HEK293 (cell line): ENCODE measurements around the gene TGFB1I1.

Experiments
- EGR2 ChIP-seq: fragments of 450-650 bp; formaldehyde crosslinking; IDR thresholded peaks from 2 replicates; pipeline ENCODE4 v1.5.1; 2016; ENCODE audit warnings: low read depth, missing biosample characterization, missing genetic modification characterization
- ELK4 ChIP-seq: IDR thresholded peaks from 2 replicates; pipeline ENCODE4 v1.6.1; 2011; ENCODE audit warnings: mild to moderate bottlenecking, low read depth, low read length, borderline replicate concordance
- GLIS1 ChIP-seq: fragments of 450-650 bp; formaldehyde crosslinking; IDR thresholded peaks from 2 replicates; pipeline ENCODE4 v1.5.1; 2016; ENCODE audit warnings: missing biosample characterization, missing genetic modification characterization
- KLF9 ChIP-seq: fragments of 450-650 bp; formaldehyde crosslinking; IDR thresholded peaks from 2 replicates; pipeline ENCODE4 v1.5.1; 2016; ENCODE audit warnings: missing biosample characterization, missing genetic modification characterization, low read depth
- SP2 ChIP-seq: fragments of 450-650 bp; formaldehyde crosslinking; IDR thresholded peaks from 2 replicates; pipeline ENCODE4 v1.5.1; 2016; ENCODE audit warnings: missing biosample characterization, missing genetic modification characterization
- TSHZ1 ChIP-seq: fragments of 450-650 bp; formaldehyde crosslinking; IDR thresholded peaks from 2 replicates; pipeline ENCODE4 v1.5.1; 2016; ENCODE audit warnings: missing biosample characterization, missing genetic modification characterization, borderline replicate concordance
- ZFP3 ChIP-seq: fragments of 450-650 bp; formaldehyde crosslinking; IDR thresholded peaks from 2 replicates; pipeline ENCODE4 v1.5.1; 2016; ENCODE audit warnings: low read depth, missing biosample characterization, missing genetic modification characterization
- ZIC2 ChIP-seq: fragments of 450-650 bp; formaldehyde crosslinking; IDR thresholded peaks from 2 replicates; pipeline ENCODE4 v1.5.1; 2016; ENCODE audit warnings: missing biosample characterization, missing genetic modification characterization
- ZNF140 ChIP-seq: fragments of 450-650 bp; formaldehyde crosslinking; IDR thresholded peaks from 2 replicates; pipeline ENCODE4 v1.5.1; 2016; ENCODE audit warnings: missing biosample characterization, missing genetic modification characterization
- ZNF202 ChIP-seq: fragments of 450-650 bp; formaldehyde crosslinking; IDR thresholded peaks from 2 replicates; pipeline ENCODE4 v1.5.1; 2016; ENCODE audit warnings: missing biosample characterization, missing genetic modification characterization, borderline replicate concordance
- ZNF24 ChIP-seq: fragments of 450-650 bp; formaldehyde crosslinking; IDR thresholded peaks from 2 replicates; pipeline ENCODE4 v1.5.1; 2016; ENCODE audit warnings: missing biosample characterization, missing genetic modification characterization
- ZNF510 ChIP-seq: fragments of 450-650 bp; formaldehyde crosslinking; IDR thresholded peaks from 2 replicates; pipeline ENCODE4 v1.5.1; 2018; ENCODE audit warnings: mild to moderate bottlenecking, missing genetic modification characterization, missing biosample characterization; ENCODE audit not compliant: insufficient replicate concordance
- ZNF521 ChIP-seq: fragments of 450-650 bp; formaldehyde crosslinking; IDR thresholded peaks from 2 replicates; pipeline ENCODE4 v1.5.1; 2017; ENCODE audit warnings: missing biosample characterization, mild to moderate bottlenecking, missing genetic modification characterization
- ZNF600 ChIP-seq: fragments of 450-650 bp; formaldehyde crosslinking; IDR thresholded peaks from 2 replicates; pipeline ENCODE4 v1.5.1; 2016; ENCODE audit warnings: missing biosample characterization, missing genetic modification characterization
- ZNF621 ChIP-seq: fragments of 450-650 bp; formaldehyde crosslinking; IDR thresholded peaks from 2 replicates; pipeline ENCODE4 v1.5.1; 2017; ENCODE audit warnings: missing biosample characterization, missing genetic modification characterization
- ZNF654 ChIP-seq: fragments of 450-650 bp; formaldehyde crosslinking; IDR thresholded peaks from 2 replicates; pipeline ENCODE4 v1.5.1; 2016; ENCODE audit warnings: low read depth, missing biosample characterization, missing genetic modification characterization
- ZNF664 ChIP-seq: fragments of 450-650 bp; formaldehyde crosslinking; IDR thresholded peaks from 2 replicates; pipeline ENCODE4 v1.5.1; 2016; ENCODE audit warnings: missing biosample characterization, missing genetic modification characterization
- ZNF747 ChIP-seq: fragments of 450-650 bp; formaldehyde crosslinking; IDR thresholded peaks from 2 replicates; pipeline ENCODE4 v1.5.1; 2016; ENCODE audit warnings: missing biosample characterization, missing genetic modification characterization
- TF ChIP-seq, protein P1 (sequence below): fragments of 450-650 bp; formaldehyde crosslinking; IDR thresholded peaks from 2 replicates; pipeline ENCODE4 v1.5.1; 2016; ENCODE audit warnings: missing biosample characterization, missing genetic modification characterization
- TF ChIP-seq, protein P2 (sequence below): fragments of 450-650 bp; formaldehyde crosslinking; conservative IDR thresholded peaks from 2 replicates; pipeline ENCODE4 v1.5.1; 2016; ENCODE audit warnings: low read depth, missing biosample characterization, missing genetic modification characterization
- TF ChIP-seq, protein P3 (sequence below): fragments of 450-650 bp; formaldehyde crosslinking; IDR thresholded peaks from 2 replicates; pipeline ENCODE4 v1.5.1; 2016; ENCODE audit warnings: missing biosample characterization, missing genetic modification characterization
- TF ChIP-seq, protein P4 (sequence below): fragments of 450-650 bp; formaldehyde crosslinking; IDR thresholded peaks from 2 replicates; pipeline ENCODE4 v1.5.1; 2016; ENCODE audit warnings: missing biosample characterization, missing genetic modification characterization

Gene TGFB1I1

GRCh38 chr16:31471875-31472708 lies at the start of gene TGFB1I1 (continued):
- TF ChIP-seq, protein P1, sequence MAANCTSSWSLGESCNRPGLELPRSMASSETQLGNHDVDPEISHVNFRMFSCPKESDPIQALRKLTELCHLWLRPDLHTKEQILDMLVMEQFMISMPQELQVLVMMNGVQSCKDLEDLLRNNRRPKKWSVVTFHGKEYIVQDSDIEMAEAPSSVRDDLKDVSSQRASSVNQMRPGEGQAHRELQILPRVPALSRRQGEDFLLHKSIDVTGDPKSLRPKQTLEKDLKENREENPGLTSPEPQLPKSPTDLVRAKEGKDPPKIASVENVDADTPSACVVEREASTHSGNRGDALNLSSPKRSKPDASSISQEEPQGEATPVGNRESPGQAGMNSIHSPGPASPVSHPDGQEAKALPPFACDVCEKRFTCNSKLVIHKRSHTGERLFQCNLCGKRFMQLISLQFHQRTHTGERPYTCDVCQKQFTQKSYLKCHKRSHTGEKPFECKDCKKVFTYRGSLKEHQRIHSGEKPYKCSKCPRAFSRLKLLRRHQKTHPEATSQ = no peak
- TF ChIP-seq ZNF621 (tag by site-specific recombination) (no peak), ZNF521 (tag by site-specific recombination) (no peak), ZNF664 (tag by site-specific recombination) (no peak), ZNF140 (tag by site-specific recombination) (no peak), KLF9 (tag by site-specific recombination) (no peak), ZNF600 (0 out of 2 replicates have a peak, but pooled peaks have one; percentile 38), SP2 (tag by site-specific recombination) (no peak; the same call in 1 of the 2 replicates), GLIS1 (tag by site-specific recombination) (peak; percentile 38; the same call in 1 of the 2 replicates), ZFP3 (tag by site-specific recombination) (no peak), ZNF24 (tag by site-specific recombination) (no peak), TSHZ1 (tag by site-specific recombination) (no peak), ZIC2 (tag by site-specific recombination) (no peak; the same call in 1 of the 2 replicates), ELK4 (no peak), ZNF654 (no peak), ZNF747 (tag by site-specific recombination) (no peak), ZNF202 (tag by site-specific recombination) (no peak), EGR2 (peak; percentile 23; the same call in 1 of the 2 replicates), ZNF510 (tag by site-specific recombination) (no peak)
- TF ChIP-seq, protein P2, sequence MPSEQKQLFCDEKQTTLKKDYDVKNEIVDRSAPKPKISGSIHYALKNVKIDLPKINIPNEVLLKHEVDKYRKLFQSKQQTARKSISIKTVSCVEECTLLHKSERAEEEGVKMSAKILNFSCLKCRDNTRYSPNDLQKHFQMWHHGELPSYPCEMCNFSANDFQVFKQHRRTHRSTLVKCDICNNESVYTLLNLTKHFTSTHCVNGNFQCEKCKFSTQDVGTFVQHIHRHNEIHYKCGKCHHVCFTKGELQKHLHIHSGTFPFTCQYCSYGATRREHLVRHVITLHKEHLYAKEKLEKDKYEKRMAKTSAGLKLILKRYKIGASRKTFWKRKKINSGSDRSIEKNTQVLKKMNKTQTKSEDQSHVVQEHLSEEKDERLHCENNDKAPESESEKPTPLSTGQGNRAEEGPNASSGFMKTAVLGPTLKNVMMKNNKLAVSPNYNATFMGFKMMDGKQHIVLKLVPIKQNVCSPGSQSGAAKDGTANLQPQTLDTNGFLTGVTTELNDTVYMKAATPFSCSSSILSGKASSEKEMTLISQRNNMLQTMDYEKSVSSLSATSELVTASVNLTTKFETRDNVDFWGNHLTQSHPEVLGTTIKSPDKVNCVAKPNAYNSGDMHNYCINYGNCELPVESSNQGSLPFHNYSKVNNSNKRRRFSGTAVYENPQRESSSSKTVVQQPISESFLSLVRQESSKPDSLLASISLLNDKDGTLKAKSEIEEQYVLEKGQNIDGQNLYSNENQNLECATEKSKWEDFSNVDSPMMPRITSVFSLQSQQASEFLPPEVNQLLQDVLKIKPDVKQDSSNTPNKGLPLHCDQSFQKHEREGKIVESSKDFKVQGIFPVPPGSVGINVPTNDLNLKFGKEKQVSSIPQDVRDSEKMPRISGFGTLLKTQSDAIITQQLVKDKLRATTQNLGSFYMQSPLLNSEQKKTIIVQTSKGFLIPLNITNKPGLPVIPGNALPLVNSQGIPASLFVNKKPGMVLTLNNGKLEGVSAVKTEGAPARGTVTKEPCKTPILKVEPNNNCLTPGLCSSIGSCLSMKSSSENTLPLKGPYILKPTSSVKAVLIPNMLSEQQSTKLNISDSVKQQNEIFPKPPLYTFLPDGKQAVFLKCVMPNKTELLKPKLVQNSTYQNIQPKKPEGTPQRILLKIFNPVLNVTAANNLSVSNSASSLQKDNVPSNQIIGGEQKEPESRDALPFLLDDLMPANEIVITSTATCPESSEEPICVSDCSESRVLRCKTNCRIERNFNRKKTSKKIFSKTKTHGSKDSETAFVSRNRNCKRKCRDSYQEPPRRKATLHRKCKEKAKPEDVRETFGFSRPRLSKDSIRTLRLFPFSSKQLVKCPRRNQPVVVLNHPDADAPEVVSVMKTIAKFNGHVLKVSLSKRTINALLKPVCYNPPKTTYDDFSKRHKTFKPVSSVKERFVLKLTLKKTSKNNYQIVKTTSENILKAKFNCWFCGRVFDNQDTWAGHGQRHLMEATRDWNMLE (tag by site-specific recombination) = no peak
- TF ChIP-seq, protein P3, sequence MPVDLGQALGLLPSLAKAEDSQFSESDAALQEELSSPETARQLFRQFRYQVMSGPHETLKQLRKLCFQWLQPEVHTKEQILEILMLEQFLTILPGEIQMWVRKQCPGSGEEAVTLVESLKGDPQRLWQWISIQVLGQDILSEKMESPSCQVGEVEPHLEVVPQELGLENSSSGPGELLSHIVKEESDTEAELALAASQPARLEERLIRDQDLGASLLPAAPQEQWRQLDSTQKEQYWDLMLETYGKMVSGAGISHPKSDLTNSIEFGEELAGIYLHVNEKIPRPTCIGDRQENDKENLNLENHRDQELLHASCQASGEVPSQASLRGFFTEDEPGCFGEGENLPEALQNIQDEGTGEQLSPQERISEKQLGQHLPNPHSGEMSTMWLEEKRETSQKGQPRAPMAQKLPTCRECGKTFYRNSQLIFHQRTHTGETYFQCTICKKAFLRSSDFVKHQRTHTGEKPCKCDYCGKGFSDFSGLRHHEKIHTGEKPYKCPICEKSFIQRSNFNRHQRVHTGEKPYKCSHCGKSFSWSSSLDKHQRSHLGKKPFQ (tag by site-specific recombination) = no peak
- TF ChIP-seq, protein P4, sequence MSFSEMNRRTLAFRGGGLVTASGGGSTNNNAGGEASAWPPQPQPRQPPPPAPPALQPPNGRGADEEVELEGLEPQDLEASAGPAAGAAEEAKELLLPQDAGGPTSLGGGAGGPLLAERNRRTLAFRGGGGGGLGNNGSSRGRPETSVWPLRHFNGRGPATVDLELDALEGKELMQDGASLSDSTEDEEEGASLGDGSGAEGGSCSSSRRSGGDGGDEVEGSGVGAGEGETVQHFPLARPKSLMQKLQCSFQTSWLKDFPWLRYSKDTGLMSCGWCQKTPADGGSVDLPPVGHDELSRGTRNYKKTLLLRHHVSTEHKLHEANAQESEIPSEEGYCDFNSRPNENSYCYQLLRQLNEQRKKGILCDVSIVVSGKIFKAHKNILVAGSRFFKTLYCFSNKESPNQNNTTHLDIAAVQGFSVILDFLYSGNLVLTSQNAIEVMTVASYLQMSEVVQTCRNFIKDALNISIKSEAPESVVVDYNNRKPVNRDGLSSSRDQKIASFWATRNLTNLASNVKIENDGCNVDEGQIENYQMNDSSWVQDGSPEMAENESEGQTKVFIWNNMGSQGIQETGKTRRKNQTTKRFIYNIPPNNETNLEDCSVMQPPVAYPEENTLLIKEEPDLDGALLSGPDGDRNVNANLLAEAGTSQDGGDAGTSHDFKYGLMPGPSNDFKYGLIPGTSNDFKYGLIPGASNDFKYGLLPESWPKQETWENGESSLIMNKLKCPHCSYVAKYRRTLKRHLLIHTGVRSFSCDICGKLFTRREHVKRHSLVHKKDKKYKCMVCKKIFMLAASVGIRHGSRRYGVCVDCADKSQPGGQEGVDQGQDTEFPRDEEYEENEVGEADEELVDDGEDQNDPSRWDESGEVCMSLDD (tag by site-specific recombination) = no peak
